GM12801 (cell line): Measurements from ENCODE around the gene CD44.

Experiments used
- TF ChIP-seq, protein P1 (sequence below): IDR thresholded peaks from one replicate; pipeline ENCODE4 v1.5.1; 2011; ENCODE audit warnings: control low read depth; ENCODE audit not compliant: insufficient read length; ENCODE audit errors: extremely low read depth

Gene CD44

GRCh38 chr11:35107861-35108260 lies 31.1 kb upstream of the CD44 start:
- TF ChIP-seq, protein P1, sequence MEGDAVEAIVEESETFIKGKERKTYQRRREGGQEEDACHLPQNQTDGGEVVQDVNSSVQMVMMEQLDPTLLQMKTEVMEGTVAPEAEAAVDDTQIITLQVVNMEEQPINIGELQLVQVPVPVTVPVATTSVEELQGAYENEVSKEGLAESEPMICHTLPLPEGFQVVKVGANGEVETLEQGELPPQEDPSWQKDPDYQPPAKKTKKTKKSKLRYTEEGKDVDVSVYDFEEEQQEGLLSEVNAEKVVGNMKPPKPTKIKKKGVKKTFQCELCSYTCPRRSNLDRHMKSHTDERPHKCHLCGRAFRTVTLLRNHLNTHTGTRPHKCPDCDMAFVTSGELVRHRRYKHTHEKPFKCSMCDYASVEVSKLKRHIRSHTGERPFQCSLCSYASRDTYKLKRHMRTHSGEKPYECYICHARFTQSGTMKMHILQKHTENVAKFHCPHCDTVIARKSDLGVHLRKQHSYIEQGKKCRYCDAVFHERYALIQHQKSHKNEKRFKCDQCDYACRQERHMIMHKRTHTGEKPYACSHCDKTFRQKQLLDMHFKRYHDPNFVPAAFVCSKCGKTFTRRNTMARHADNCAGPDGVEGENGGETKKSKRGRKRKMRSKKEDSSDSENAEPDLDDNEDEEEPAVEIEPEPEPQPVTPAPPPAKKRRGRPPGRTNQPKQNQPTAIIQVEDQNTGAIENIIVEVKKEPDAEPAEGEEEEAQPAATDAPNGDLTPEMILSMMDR, result no peak

DNA sequence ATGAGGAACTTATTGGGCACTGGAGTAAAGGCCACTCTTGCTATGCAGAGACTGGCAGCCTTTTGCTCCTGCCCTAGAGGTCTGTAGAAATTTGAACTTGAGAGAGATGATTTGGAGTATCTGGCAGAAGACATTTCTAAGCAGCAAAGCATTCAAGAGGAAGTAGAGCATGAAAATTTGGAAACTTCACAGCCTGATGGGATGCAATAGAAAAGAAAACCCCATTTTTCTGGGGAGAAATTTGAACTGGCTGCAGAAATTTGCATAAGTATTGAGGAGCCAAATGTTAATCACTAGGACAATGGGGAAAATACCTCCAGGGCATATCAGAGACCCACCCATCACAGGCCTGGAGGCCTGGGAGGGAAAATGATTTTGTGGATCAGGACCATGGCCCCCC lies 29.9 kb upstream of the CD44 start:
- TF ChIP-seq, protein P1, result no peak

- TF ChIP-seq, protein P1, result no peak
Observed at GRCh38 chr11:35109827-35110226, 29.1 kb upstream of the CD44 start.

- TF ChIP-seq, protein P1, result no peak
Observed at GRCh38 chr11:35111161-35112055, 27.6 kb upstream of the CD44 start.

DNA sequence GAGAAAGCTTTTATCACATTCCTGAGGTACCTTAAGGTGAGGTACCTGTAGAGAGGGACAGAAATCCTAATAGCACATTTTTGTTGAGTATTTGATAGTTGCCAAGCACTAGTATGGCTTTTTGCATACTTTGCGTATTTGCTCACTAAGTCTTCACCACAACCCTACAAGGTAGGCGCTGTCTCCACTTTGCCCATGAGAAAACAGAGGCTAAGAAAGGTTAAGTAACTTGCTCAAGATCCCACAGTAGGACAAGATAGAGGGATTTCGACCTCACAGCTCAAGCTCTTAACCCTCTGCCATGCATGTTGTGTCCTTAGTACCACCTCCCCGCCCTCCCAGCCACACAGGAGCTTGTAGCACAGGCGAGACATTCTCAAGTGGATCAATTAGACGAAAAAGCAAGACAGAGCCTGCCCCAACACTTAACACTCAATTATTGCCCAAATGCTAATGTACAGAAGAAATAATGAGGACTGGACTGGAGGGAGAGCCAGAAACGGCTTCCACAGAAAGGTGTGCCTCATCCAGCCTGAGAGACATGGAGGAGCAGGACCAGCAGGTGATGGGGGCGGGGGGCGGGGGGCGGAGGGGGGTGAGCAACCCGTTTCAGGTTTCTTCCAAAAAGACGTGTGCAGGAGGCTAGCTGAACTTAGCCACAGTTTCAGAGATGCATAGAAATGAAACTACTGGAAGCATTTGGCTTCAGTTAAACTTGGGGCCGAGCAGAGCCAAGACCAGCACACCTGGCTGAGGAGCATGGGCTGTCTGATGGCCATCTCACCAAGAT lies 26.7 kb upstream of the CD44 start:
- TF ChIP-seq, protein P1, result no peak

- TF ChIP-seq, protein P1, result no peak
Observed at GRCh38 chr11:35112846-35113105, 26.2 kb upstream of the CD44 start.

DNA sequence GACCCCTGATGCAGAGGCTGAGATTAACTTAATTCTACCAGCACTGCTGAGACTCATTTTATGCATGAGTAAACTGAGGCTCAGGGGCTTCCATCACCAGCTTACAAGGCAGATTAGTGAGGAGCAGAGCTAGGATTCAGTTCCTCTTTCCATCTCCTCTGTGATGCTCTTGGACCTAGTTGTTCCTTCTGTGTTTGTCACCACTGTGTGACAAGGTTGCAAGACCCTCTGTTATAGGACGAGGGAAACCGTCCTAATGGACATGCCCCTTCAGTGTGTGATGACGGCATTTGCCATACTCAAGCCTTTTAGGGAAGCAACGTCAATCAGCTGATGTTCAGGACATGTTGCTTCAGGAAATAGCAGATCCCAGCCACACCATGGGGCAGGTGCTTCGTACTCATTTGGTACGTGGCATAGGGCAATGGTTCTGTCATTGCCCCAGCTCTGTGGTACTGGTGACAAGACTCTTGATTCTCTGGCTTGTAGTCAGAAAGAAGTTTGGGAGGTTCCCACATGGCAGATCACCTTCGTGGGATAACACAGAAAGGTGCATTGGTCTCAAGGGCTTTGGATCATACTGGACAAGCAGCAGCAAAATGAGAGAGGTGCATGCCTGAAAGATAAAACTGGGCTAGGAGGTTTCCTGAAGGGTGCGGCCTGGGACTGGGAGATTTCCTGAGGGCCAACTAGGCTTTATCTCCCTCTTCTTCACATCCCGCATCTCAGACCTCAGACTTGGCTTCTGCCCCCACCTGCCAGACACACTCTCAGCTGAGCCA lies 23.9 kb upstream of the CD44 start:
- TF ChIP-seq, protein P1, result no peak
